Heart right ventricle (tissue), 16 donors: ENCODE data around the gene GPR157. TPM values are rescaled to one million over a fixed set of nuclear protein-coding genes. Genes with fewer than 3 reads are reported as not detected.

ENCODE experiments used
- ATAC-seq, 8 donors: fragments of 200-7000 bp; cut with Tn5 transposase; one replicate each; pipeline ENCODE4 v1.9.1; 2020; ENCODE audit warnings: mild to moderate bottlenecking in 8 of 8, moderate library complexity in 8 of 8, moderate number of reproducible peaks in 1 of 8
- DNase-seq, 2 donors: peaks; one replicate each; pipeline ENCODE4 v3.0.0-alpha.2; 2020
- H3K27ac ChIP-seq, 10 donors: fragments of 200-600 bp; sonication (generic) in 2 of 10; one replicate each; pipeline versions ENCODE4 v1.5.0 to v1.8.0; 2020 to 2022; ENCODE audit warnings: mild to moderate bottlenecking in 3 of 10
- H3K27me3 ChIP-seq, 7 donors: fragments of 200-600 bp; one replicate each; pipeline ENCODE4 v1.8.0; 2021 to 2022; ENCODE audit warnings: mild to moderate bottlenecking in 2 of 7
- H3K36me3 ChIP-seq, 9 donors: fragments of 200-600 bp; sonication (generic) in 1 of 9; one replicate each; pipeline versions ENCODE4 v1.5.0 to v1.8.0; 2020 to 2022; ENCODE audit warnings: mild to moderate bottlenecking in 2 of 9
- H3K4me1 ChIP-seq, 9 donors: fragments of 200-600 bp; sonication (generic) in 1 of 9; one replicate each; pipeline versions ENCODE4 v1.5.0 to v1.8.0; 2020 to 2022; ENCODE audit warnings: mild to moderate bottlenecking in 4 of 9
- H3K4me3 ChIP-seq, 10 donors: fragments of 200-600 bp; sonication (generic) in 2 of 10; one replicate each; pipeline versions ENCODE4 v1.5.0 to v1.8.0; 2020 to 2022; ENCODE audit warnings: mild to moderate bottlenecking in 7 of 10, moderate library complexity in 2 of 10
- H3K9me3 ChIP-seq, 11 donors: fragments of 200-600 bp in 10 of 11; sonication (generic) in 2 of 11; one replicate each; pipeline versions ENCODE4 v1.5.0 to v1.8.0; 2013 to 2022; ENCODE audit warnings: mild to moderate bottlenecking in 2 of 11, control low read depth in 1 of 11, moderate library complexity in 1 of 11
- WGBS, 2 donors: extraction: QIAGEN DNeasy Blood & Tissue Kit; methylation state at CpG; one replicate each; pipeline ENCODE4 v1.1.7; 2013; ENCODE audit warnings: inconsistent platforms in 1 of 2; 5-methylcytosine and 5-hydroxymethylcytosine counted together
- intact Hi-C, 10 donors: fragments of 100-400 bp; cut with DNase I; formaldehyde crosslinking; loops; one replicate each; pipeline versions ENCODE4 v1.11.1 to v1.14.2; 2022
- polyA plus RNA-seq, 2 donors: library from polyadenylated mRNA; stranded (reverse); fragments of 200-250 nt; gene quantifications; one replicate each; pipeline ENCODE4 v1.2.3, GENCODE V29; 2013
- total RNA-seq, 10 donors: library from RNA; stranded (reverse); fragmentation: NEBNext Ultra II Directional in 3 of 10; extraction: Animal tissue kit (Norgen Biotek cat#: 25700) in 3 of 10; gene quantifications; one replicate each; pipeline versions ENCODE4 v1.2.1 to v1.2.4, GENCODE V29; 2021 to 2023
- TF ChIP-seq, protein P1 (sequence below), 9 donors: fragments of 200-600 bp; sonication (generic) in 2 of 9; IDR thresholded peaks; one replicate each; pipeline versions ENCODE4 v1.5.0 to v1.8.0; 2021 to 2022; ENCODE audit warnings: antibody characterized with exemption in 9 of 9, mild to moderate bottlenecking in 5 of 9, moderate library complexity in 1 of 9
- donor health status: Arrhythmogenic right ventricular cardiomyopathy.
- donor health status: ischemic (EF 13 %, LVEDD 7.1; RV severe dilation, severe dysfunction).
- donor health status: healthy with polysubstance abuse.
- donor health status: DM: no; HTN: yes; CAD: no.
- donor health status: DM: no; HTN: no; CAD: no.
- donor health status: ischemic (EF 25% LVEDD 6.9; RV normal size, moderate dysfunction).
- donor health status: ischemic (EF 25% LVEDD 5.7; RV mildly dilated, moderate dysfunction).
- donor health status: healthy.
- donor health status: DM: yes; HTN: yes; CAD: no.
- donor health status: Ischemic cardiomyopathy.
- donor health status: ischemic (EF 35%, LVEDD 5.7; RV mildly dilated, moderate dysfunction).
- donor health status: nonischemic (EF 11% LVEDD 7.7; RV severe dilation, severe dysfunction).
- donor health status: DM: yes; HTN: yes; CAD: no.
- donor health status: PGD.
- donor health status: ischemic (EF 29% LVEDD 5.4; RV normal size, mild dysfunction).
- donor health status: nonischemic (EF 23%, LVEDD 6.1; RV moderate dilation, normal function).

The GPR157 gene
- total and polyA plus RNA-seq, 12 donors, result 5.1 to 69.1 (median 36.2) TPM

DNA sequence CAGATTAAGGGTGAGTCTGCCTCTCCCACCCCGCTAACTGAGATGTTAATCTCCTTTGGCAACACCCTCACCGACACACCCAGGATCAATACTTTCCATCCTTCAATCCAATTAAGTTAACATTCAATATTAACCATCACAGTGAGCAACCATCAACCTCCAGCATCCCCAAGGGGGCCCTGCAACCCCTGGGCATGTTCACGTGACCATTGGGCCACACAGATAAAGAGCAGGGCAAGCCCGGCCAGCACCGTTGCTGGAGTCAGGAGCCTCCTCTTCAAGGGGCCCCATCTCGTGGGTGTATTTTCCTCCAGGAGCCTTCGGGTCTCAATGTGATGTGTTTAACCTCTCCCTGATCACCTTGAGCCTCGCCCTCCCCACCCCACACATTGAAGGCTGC is 8.0 kb upstream of the GPR157 start:
- TF ChIP-seq, protein P1, sequence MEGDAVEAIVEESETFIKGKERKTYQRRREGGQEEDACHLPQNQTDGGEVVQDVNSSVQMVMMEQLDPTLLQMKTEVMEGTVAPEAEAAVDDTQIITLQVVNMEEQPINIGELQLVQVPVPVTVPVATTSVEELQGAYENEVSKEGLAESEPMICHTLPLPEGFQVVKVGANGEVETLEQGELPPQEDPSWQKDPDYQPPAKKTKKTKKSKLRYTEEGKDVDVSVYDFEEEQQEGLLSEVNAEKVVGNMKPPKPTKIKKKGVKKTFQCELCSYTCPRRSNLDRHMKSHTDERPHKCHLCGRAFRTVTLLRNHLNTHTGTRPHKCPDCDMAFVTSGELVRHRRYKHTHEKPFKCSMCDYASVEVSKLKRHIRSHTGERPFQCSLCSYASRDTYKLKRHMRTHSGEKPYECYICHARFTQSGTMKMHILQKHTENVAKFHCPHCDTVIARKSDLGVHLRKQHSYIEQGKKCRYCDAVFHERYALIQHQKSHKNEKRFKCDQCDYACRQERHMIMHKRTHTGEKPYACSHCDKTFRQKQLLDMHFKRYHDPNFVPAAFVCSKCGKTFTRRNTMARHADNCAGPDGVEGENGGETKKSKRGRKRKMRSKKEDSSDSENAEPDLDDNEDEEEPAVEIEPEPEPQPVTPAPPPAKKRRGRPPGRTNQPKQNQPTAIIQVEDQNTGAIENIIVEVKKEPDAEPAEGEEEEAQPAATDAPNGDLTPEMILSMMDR (IDR thresholded peaks at IDR 0.05), result no peak
- no peaks in the 10 kb centered on the region for H3K9me3 ChIP-seq
- DNase-seq (no peak), ATAC-seq (no peak)
- 80 to 87% methylated on average over 8 of the region's 8 CpGs for WGBS, 2 donors
- H3K27me3 ChIP-seq, result no peaks in the 10 kb centered on the region
- H3K36me3 ChIP-seq, result no peaks in the 10 kb centered on the region
- H3K4me1 ChIP-seq, result peaks cover 0 to 4% (median 0%) of the 10 kb centered on the region in 9 donors
- no peak overlapping the region for H3K4me3 ChIP-seq
- no peak overlapping the region for H3K27ac ChIP-seq
- intact Hi-C loops, result no loop called here

DNA sequence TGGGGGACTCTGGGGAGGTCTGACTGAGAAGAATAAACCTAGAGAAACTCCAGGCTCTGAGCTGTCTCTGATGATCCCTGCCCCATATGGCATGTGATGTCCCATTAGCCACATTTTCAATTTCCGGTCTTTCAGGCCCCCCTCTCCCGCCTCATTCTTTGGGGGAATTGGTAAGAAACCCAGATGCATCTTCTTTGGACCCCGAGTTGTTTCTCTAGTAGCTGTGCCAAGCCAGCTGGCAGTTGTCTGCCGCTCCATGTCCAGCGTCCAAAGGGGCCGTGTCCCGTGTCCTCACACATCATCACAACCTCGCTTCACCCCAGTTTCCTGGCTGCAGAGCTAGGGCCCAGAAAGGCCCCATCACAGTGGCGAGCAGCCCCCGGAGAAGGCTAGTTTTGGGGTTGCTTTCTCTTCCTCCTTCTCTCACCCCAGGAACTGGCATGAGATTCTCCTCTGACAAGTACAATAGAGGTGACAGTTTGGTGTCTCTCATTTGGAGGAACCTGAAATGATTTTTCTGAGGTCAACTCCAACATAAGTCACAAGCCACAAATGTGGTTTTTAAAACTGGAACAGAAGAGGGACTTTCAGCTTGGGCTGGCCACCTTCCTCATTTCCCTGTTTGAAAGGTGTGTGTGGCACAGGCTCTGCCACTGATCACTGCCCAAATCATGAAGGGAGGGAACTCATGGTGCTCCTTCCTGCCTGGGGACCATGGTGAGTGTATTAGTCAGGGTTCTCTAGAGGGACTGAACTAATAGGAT is 6.4 kb upstream of the GPR157 start:
- Histone ChIP-seq H3K27me3 (no peaks in the 10 kb centered on the region), H3K4me1 (peaks cover 0 to 4% (median 0%) of the 10 kb centered on the region in 9 donors), H3K9me3 (no peaks in the 10 kb centered on the region), H3K4me3 (no peak overlapping the region), H3K27ac (peak overlapping the region in 4 of 10 donors; percentile 2 to 34 (median 30)), H3K36me3 (no peaks in the 10 kb centered on the region)
- TF ChIP-seq, protein P1 (IDR thresholded peaks at IDR 0.05), result no peak
- WGBS, 2 donors, result 68 to 69% methylated on average over 10 of the region's 10 CpGs
- intact Hi-C loops, result no loop called here
- peak in 5 of 8 donors; percentile 20 to 39 (median 31) for ATAC-seq
- DNase-seq, result no peak

DNA sequence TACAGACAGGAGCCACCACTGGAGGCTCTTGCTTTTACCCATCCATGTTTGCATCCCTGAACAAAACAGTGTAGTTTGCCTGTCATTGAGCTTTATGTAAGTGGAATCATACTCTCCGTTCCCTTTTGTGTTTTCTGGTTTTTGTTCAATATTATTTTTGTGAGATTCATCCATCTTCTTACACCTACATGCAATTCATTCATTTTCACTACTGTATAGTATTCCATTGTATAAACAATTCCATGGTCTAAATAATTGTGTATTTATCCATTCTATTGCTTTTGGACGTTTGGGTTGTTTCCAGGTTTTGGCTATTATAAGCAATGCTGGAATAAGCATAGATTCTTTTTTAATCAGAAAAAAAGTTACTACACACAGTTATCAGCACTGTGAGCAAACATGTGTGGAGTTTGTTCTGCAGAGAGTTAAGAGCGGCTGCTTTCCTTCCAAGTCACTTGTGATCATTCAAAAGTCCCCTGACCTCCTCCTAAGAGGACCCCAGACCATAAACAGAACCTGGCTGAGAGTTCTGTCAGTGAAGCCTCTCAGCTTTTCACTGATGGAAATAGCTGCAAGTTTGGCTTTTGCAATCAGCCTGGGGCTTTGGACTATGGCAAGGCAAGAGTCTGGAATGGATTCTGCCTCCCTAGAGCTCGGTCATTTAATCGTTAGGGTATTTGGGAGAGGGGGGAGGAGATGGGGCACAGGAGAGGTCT is 5.1 kb upstream of the GPR157 start:
- peaks cover 0 to 14% (median 0%) of the 10 kb centered on the region in 9 donors for H3K4me1 ChIP-seq
- TF ChIP-seq, protein P1 (IDR thresholded peaks at IDR 0.05), result no peak
- no peak for DNase-seq
- no peak for ATAC-seq
- H3K9me3 ChIP-seq, result no peaks in the 10 kb centered on the region
- H3K27me3 ChIP-seq, result no peaks in the 10 kb centered on the region
- peak overlapping the region in 1 of 10 donors; percentile 2 for H3K27ac ChIP-seq
- H3K36me3 ChIP-seq, result no peaks in the 10 kb centered on the region
- WGBS, 2 donors, result 49 to 52% methylated on average over 5 of the region's 5 CpGs
- H3K4me3 ChIP-seq, result no peak overlapping the region
- intact Hi-C loops, result no loop called here

DNA sequence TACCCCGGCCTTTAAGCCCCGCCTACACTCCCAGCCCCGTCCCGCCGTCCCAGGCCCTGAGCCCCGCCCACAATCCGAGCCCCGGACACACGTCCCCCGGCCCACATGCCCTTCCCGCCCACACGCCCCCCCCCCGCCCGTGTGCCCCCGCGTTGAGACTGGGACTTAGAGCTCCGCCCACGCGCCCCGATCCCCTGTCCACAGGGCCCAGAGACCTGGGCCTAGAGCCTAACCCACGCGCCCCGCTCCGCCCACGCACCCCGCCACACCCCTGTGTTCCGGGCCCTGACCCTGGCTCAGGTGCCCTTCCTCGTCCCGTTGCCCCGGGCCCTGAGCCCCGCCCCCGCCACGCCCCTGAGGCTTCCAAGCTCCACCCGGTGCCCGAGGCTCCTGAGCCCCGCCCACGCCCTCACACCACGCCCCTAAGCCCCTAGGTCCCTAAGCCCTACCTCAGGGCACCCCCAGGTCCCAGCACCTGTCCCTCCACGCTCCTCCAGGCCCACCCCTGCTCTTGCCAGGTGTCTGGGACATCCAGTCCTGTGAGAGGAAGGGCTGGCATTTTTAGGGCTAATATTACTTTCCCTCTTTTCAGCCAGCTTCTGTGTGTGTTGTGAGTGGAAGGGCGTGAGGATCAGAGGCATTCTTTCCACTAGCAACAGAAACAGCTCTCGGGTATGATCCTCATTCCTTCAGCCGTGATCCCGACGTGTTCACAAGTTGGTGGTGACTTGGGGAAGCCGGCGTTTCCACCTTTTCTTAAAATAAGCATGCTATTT is 552 bp upstream of the GPR157 start:
- DNase-seq, result peak; percentile 84 to 90
- TF ChIP-seq, protein P1 (IDR thresholded peaks at IDR 0.05), result no peak
- ATAC-seq, result peak; percentile 65 to 85 (median 76)
- Histone ChIP-seq H3K9me3 (no peaks in the 10 kb centered on the region), H3K27me3 (no peaks in the 10 kb centered on the region), H3K4me1 (peaks cover 0 to 38% (median 30%) of the 10 kb centered on the region in 9 donors), H3K27ac (peak overlapping the region; percentile 71 to 92 (median 88)), H3K36me3 (no peaks in the 10 kb centered on the region), H3K4me3 (peak overlapping the region in 9 of 10 donors; percentile 42 to 79 (median 71))
- WGBS, 2 donors, result 7 to 9% methylated on average over 34 to 46 of the region's 46 CpGs
- intact Hi-C loops, result no loop called here
